GDM1 (cell line): ENCODE results near the gene GAS2.

Experiments
- DNase-seq: peaks from one replicate; lab custom pipeline; 2025; lab: John Stamatoyannopoulos, UW

The GAS2 gene

GRCh38 chr11:22674470-22675439 lies 8.3 kb downstream of the GAS2 start:
- DNase-seq, result no peak

- DNase-seq, result no peak
Measured at GRCh38 chr11:22677153-22677903, 10.9 kb downstream of the GAS2 start.

GRCh38 chr11:22680628-22681027 lies 14.2 kb downstream of the GAS2 start:
- DNase-seq, result no peak

GRCh38 chr11:22681281-22681812 lies 14.9 kb downstream of the GAS2 start:
- no peak for DNase-seq

- no peak for DNase-seq
Measured at GRCh38 chr11:22684082-22684481, 17.7 kb downstream of the GAS2 start.

GRCh38 chr11:22685111-22685510 lies 18.7 kb downstream of the GAS2 start:
- no peak for DNase-seq

- no peak for DNase-seq
Measured at GRCh38 chr11:22688914-22689313, 22.5 kb downstream of the GAS2 start.

- DNase-seq, result no peak
Measured at GRCh38 chr11:22690257-22690656, 23.8 kb downstream of the GAS2 start.

GRCh38 chr11:22690871-22691270 lies 24.5 kb downstream of the GAS2 start:
- DNase-seq, result no peak

- no peak for DNase-seq
Measured at GRCh38 chr11:22699388-22699787, 33.0 kb downstream of the GAS2 start.

GRCh38 chr11:22702031-22702430 lies 35.6 kb downstream of the GAS2 start:
- DNase-seq, result no peak

- no peak for DNase-seq
Measured at GRCh38 chr11:22703040-22703439, 36.6 kb downstream of the GAS2 start.

- no peak for DNase-seq
Measured at GRCh38 chr11:22703591-22703990, 37.2 kb downstream of the GAS2 start.

- no peak for DNase-seq
Measured at GRCh38 chr11:22707119-22707899, 40.9 kb downstream of the GAS2 start.

GRCh38 chr11:22711071-22711770 lies 44.8 kb downstream of the GAS2 start:
- no peak for DNase-seq

- no peak for DNase-seq
Measured at GRCh38 chr11:22711880-22712279, 45.5 kb downstream of the GAS2 start.

GRCh38 chr11:22713336-22713735 lies 46.9 kb downstream of the GAS2 start:
- no peak for DNase-seq

GRCh38 chr11:22715971-22716370 lies 49.6 kb downstream of the GAS2 start:
- no peak for DNase-seq

- no peak for DNase-seq
Measured at GRCh38 chr11:22720457-22720856, 54.0 kb downstream of the GAS2 start.

GRCh38 chr11:22723274-22723673 lies 56.9 kb downstream of the GAS2 start:
- DNase-seq, result no peak

GRCh38 chr11:22725079-22725478 lies 58.7 kb downstream of the GAS2 start:
- no peak for DNase-seq
